Stimulated activated CD8-positive, alpha-beta memory T cell treated with anti-CD3 and anti-CD28 coated beads, Interleukin-4, amount 100 ng/mL, for 48 hours (primary cell): ENCODE measurements around the gene VENTX.
"Not testable (repeated sequence)": the region's sequence is repeated elsewhere in the genome, so short reads cannot be mapped to it uniquely, and the experiment has no call there.

Experiments used
- DNase-seq: peaks from one replicate; pipeline ENCODE4 v3.0.0-alpha.2; 2020

Gene VENTX

DNA sequence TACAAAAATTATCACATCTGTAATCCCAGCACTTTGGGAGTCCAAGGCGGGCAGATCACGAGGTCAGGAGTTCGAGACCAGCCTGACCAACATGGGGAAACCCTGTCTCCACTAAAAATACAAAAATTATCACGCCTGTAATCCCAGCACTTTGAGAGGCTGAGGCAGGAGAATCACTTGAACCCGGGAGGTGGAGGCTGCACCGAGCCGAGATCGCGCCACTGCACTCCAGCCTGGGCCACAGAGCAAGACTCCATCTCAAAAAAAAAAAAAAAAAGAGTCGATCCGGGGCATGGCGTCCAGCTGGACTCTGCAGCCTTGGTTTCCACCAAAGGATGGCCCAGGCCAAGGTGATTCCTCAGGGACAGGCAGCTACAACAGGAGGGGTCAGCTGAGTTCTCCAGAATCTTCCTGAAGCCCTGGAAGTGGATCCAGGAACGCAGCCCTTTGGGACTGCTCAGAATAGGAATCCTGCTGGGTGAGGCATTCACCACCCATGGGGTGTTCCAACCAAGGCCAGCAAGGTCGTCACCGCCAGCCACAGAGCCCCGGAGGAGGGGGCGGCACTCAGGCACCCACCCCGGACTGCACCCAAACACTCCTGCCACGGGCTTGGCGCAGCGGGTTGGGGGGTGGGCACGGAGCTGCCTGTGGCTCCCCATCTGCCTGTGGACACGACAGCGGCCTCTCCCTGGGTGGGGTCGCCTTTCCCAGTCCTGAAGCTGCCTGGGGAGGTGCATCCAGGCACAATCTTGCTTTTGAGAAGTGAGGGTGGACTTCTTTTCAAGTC, 19.7 kb upstream of the VENTX start:
- no peak for DNase-seq

DNA sequence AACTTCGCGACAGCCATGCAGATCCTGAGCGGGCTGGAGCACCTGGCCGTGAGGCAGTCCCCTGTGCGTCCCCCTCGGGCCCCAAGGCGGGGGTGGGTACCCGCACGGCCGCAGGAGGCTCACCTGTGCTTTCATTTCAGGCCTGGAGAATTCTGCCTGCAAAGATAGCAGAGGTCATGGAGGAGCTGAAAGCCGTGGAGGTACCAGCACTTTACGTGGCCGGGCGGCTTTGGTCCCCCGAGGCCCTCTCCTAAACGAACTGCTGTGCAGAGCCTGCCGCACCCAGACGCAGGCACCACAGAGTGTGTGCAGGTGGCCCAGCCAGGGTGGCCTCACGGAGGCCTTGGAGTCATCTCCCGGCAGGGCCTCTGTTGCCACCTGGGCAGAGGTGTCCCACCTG, 18.8 kb upstream of the VENTX start:
- DNase-seq, result no peak

DNA sequence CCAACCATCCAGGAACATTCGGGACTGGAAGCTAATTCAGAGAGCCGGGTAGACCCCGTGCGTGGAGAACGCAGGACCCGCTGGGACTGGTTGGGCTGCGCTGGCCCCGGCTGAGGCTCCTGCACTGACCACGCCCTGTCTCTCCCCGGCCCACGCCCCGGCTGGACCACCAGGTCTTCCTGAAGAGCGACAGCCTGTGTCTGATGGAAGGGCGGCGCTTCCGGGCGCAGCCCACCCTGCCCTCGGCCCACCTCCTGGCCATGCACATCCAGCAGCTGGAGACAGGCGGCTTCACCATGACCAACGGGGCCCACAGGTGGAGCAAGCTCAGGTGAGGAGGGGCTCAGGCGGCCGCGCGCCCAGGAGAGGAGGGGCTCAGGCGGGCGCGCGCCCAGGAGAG, 17.9 kb upstream of the VENTX start:
- no peak for DNase-seq

- DNase-seq, result no peak
These were observed 16.3 kb upstream of the VENTX start for GRCh38 chr10:133221331-133221730.

- not testable (repeated sequence) for DNase-seq
These were observed 15.9 kb upstream of the VENTX start for GRCh38 chr10:133221756-133222155.

DNA sequence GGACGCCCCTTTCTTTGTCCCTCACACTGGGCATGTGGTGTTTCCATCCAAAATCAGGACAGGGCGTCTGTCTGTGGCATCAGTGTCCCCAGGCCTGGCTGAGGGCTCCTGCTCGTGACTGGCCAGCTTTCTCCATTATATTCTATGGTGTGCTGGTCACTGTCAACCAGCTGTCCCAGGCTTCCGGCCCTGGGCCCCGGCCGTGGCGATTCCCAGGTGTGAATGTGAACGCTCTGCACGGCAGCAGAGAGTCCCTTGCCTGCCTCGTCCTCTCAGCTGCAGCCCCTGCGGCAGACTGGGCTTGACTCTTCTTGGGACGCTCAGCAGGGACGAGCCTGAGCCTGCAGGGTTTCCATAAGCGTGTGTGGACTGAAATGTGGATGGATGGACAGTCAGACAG, 13.6 kb upstream of the VENTX start:
- no peak for DNase-seq

GRCh38 chr10:133224756-133225372, 12.8 kb upstream of the VENTX start:
- DNase-seq, result no peak

GRCh38 chr10:133225707-133226191, 11.9 kb upstream of the VENTX start:
- DNase-seq, result no peak

DNA sequence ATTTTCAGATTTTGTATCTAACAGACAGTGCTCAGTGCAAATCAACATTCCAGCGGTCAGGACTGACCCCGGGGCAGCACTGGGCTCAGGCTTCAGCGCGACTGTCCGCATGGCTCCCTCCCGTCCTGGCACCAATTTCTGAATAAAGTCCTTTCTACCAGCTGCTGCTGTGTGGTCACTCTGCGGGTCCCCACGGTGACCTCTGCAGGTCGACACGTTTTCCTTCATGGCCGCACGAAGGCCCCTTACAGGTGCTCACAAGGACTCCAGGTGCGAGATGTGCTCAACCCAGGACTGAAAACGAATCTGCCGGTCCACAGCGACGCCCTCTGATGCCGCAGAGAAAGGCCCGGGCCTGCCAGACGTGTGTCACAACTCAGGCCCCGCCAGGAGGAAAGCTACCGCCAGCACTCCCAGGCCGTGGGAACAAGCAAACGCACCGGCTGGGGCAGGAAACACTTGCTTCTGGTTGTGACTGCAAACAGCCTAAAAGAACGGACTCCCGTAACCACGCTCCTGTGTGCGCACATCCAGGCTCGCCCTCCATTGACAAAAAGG, 11.3 kb upstream of the VENTX start:
- no peak for DNase-seq

DNA sequence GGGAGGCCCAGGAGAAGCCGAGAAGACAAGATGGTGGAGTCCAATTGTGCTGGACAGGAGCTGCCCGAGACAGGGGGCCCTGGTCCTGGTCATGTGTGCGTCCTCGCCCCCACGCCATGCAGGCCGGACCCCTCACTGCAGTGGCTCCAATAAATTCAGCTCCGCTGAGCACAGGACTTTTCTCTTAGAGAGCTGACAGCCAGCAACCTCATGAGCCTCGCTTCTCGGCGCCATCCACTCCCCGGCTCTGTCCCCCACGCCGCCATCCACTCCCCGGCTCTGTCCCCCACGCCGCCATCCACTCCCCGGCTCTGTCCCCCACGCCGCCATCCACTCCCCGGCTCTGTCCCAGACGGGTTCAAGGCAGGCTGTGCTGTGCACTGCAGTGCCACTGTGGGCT, 10.4 kb upstream of the VENTX start:
- DNase-seq, result no peak

GRCh38 chr10:133229265-133230043, 8.2 kb upstream of the VENTX start:
- no peak for DNase-seq

GRCh38 chr10:133230044-133230361, 7.7 kb upstream of the VENTX start, which contains the start of gene UTF1:
Gene UTF1 (plus strand): TSS chr10:133230217. CDS start chr10:133230289, 72 bp downstream.
- DNase-seq, result no peak

DNA sequence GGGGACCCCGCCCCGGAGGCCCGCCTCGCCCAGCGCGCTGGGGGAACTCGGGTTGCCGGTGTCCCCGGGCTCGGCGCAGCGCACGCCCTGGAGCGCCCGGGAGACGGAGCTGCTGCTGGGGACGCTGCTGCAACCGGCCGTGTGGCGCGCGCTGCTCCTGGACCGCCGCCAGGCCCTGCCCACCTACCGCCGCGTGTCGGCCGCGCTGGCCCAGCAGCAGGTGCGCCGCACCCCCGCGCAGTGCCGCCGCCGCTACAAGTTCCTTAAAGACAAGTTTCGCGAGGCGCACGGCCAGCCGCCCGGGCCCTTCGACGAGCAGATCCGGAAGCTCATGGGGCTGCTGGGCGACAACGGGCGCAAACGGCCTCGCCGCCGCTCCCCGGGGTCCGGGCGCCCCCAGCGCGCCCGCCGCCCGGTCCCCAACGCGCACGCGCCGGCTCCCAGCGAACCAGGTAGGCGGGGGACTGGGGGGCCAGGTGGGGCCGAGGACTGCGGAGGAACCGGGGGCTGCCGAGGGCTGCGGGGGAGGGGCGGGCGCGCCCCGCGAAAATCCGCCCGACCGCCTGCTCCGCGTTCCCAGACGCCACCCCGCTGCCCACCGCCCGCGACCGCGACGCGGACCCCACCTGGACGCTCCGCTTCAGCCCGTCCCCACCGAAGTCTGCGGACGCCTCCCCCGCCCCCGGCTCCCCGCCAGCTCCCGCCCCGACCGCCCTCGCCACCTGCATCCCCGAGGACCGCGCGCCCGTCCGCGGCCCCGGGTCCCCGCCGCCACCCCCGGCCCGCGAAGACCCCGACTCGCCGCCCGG, 7.1 kb upstream of the VENTX start:
- no peak for DNase-seq

- no peak for DNase-seq
These were observed 6.3 kb upstream of the VENTX start for GRCh38 chr10:133231244-133231945.

DNA sequence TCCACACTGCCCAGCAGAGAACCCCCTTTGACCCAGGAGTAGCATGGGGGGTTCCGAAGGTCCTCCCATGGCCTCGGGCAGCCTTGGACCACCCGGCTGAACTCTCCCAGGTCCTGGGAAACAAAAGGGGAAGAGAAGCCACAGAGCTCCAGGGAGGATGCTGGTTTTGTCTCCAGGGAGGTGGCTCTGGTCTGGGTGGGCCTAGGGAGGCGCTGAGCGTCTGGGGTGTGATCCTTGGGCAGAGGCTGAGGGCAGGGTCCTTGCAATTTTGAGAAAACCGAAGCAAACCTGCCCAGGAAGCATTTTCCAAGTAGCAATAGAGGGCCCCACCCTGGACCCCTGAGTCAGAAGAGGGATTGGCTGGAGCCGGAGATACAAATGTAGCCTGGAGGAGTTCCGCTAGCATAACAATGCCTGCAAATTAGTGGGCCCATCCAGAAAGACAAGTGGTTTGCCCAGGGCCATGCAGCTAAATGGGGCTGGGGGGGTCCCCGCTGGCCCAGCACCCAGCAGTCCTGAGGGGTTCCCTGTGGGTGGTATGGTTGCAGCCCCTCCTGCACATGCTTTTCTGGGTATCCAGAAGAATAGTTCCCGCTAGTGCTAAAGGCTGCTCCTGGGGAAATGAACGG, 5.6 kb upstream of the VENTX start:
- no peak for DNase-seq

DNA sequence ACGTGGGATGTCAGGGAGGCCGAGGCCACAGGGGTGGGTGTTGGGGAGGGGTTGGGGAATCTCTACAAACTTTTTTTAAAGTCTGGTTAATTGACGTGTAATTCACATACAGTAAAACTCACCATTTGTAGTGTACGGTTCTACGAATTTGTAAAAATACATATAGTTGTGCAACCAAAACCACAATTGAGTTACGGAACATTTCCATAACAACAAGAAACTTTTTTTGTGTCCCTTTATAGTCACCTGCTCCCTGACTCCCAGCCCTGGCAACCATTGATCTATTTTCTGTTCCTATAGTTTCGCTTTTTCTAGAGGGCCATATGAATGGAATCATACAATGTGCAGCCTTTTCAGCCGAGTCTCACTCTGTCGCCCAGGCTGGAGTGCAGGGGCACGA, 2.9 kb upstream of the VENTX start:
- DNase-seq, result not testable (repeated sequence)

GRCh38 chr10:133235265-133235855, 2.3 kb upstream of the VENTX start:
- DNase-seq, result no peak

- no peak for DNase-seq
These were observed 1.7 kb upstream of the VENTX start for GRCh38 chr10:133235932-133236331.

DNA sequence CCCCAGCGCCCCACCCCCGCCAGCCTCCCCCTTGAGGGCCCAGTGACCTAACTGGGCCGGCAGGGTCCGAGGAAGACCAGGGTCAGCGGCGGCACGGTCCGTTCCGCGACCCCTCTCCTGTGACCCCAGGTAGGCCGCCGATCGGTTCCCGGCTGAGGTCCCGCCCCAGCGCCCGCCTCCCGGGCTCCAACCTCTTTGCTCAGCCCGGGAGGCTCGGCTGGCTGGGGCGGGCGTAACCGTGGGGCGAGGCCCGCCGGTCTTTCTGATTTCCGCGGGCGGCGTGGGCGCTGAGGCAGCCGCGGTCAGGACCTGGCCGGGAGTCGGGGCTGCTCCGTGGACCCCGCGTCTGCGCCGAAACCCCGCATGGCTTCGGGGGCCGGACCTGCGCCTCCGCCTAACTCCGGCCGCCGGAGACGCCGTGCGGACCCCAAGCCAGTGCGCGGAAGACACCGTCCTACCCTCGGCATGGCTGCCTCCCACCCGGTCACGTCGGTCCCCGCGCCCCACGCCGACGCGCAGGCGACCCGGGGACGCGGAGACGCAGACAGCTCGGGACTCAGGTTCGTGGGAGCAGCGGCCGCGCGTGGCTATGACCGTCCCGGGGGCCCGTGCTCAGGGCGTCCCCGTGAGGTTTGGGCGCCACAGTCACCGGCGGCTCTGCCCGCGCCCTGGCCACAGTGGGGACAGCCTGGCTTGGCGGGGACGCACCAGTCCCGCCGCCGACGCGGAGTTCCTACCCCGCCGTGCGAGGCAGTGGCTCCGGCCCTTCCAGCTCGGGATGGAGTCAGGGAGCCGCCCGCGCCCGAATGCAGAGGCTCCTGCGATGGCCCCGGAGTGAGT, 1.0 kb upstream of the VENTX start:
- DNase-seq, result no peak

DNA sequence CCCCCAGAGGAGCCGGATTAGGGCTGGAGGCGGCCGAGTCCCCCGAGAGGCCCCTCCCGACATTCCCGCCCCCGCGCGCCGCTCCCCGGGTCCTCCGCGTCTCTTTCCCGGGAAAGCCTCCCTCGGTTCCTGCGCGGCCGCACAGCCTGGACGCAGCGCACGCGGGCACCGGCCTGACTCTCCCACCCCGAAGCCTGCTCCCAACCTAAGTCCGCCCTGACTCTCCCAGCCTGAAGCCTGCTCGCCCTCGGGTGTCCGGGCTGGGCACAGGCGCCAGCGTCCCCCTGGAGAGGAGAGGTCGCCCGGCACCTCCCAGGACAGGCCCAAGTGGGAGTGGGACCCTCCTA, 441 bp upstream of the VENTX start:
- no peak for DNase-seq
